HG02759 (cell line): ENCODE results near the gene NCAPG.
"Not testable (repeated sequence)": the region's sequence is repeated elsewhere in the genome, so short reads cannot be mapped to it uniquely, and the experiment has no call there.

Experiments used
- ATAC-seq: cut with Tn5 transposase; IDR thresholded peaks from one replicate; pipeline ENCODE4 v1.9.1; 2021; ENCODE audit warnings: mild to moderate bottlenecking, moderate library complexity; ENCODE audit not compliant: unreplicated experiment

The NCAPG gene

DNA sequence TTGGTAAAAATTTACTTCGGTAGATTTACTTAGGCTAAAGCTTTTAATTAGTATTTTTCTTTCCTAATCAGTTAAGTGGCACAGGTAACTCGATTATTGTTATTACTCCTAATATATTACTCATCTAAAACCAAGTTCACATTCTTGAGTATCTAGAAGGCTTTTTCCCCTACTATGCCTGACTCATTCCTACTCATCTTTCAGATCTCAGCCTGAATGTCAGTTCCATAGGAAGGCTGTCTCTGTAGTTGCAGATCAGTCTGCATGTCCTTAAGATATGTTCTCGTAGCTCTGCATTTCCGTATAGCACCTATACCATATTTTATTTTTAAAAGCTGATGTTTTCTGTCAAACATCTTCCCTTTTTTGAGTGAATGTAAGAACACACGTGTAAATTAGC, 23.5 kb upstream of the NCAPG start:
- ATAC-seq, result no peak

DNA sequence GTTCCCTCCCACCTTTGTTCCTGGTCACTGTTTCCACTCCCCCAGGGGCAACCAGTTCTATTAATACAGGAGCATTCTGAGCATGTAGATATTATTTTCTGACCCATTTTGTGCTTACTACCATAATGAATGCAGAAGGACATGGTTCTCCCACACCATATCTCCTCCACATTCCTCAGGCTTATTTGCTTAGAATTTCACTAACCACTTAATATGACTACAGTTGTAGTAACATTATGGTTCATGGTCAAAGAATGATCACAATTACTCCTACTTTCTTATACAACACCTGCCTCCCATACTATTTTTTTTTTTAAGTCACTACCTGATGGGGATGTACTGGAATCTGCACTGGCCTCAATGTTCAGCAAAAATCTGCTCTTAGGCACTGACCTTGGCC, 21.8 kb upstream of the NCAPG start:
- no peak for ATAC-seq

DNA sequence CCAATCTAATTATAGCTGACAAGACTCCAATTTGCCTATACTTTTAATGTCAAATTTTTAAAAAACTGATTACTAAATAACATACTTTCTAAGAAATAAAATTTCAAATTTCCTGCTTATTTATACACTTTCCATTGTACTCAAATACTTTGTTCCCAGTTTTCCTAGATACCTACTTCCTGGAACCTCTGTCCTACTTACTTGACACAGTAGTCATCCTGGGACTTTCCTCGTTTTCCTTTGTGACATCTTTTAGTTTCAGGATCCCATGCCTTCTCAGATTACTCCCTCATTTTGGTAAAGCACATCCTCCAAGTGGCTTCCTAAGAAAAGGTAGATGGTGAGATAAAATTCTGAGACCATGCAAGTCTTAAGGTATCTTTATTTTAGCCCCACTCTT, 16.0 kb upstream of the NCAPG start:
- ATAC-seq, result no peak

DNA sequence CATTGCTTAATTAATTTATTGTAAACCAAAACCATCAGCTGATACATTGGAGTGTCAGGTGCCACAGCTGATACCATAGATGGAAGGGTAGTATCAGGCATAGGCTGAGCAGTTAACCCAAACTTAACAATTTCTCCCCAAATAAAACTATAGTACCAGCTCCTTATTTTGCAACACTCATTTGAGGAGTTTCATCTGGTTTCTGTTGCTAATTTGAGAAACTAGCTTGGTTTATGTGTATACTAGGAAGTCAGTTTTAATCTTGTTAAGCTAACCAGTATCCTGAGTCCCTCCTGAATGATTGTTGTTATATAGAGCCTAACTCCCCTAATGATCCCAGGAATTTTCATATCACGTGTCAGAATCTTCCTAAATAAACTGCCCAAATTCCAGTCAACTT, 13.0 kb upstream of the NCAPG start:
- no peak for ATAC-seq

DNA sequence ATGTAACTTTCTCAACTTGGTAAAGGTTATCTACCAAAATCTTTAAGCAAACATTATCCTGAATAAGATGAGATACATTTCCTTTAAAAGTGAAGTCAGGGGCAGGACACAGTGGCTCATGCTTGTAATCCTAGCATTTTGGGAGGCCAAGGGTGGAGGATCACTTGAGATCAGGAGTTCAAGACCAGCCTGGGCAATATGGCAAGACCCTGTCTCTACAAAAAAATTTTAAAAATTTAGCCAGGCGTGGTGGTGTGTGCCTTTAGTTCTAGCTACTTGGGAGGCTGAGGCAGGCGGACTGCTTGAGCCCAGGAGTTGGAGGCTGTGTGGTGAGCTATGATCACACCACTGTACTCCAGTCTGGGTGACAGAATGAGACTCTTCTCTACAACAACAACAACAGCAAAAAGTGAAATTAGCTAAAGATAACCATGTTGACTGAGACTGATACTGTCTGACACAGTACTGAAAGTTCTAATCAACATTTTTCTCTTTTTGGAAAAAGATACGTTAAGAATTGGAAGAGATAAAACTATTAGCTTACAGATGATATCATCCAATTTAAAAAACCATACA, 5.1 kb upstream of the NCAPG start:
- ATAC-seq, result no peak

DNA sequence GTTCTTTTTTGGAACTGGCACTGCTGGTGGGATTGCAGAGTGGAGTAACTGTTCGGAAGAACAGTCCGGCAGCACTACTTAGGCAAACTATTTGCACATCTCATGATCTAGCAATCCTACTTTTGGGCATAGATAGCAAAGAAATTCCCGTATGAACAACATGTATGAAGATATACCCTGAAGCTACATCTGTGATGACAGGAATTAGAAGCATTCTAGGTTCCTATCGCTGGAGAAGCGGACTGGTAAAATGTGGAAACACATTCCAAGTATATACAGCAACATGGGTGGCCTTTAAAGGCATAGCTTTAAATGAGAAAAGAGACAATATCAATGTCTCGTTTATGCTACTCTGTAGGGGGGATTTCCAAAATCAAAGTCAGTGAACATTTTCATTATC, 3.3 kb upstream of the NCAPG start:
- no peak for ATAC-seq

DNA sequence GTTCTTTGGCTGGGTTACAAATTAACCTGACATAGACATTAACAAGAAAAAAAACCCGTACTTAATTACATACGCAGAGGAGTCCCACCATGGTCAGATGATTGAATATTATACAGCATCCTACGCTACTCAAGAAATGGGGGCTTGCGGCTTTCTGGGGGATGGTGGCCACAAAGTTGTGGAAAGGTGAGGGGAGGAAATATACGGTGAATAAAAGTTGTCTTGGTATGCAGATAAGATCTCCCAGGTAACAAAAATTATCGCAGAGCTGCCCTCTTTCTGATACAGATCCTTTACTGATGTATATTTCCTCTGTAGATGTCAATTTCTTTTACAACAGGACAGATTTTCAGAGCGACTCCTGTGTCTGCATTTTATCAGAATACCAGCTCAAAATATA, 1.1 kb upstream of the NCAPG start:
- no peak for ATAC-seq

DNA sequence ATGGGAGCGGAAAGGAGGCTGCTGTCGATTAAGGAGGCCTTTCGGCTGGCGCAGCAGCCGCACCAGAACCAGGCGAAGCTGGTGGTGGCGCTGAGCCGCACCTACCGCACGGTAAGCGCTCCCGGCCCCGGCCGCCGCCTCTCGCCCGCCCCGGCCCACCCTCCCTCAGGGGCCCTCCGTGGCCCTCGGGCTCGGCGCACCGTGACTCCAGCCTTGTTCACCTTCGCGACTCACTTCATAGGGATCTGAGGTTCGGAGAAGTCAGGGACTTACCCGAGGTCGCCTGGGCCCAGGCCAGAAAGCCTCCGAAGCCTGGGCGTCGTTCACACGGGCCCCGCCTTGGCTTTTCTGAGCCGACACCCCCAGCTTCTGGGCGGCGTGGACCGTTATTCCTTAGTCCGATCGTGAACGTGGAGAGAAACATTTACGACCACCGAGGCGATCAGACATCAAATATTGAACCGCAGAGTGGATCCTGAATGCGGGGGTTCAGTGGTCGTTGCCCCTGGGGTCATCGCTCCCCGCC, 362 bp downstream of the NCAPG start:
- peak; percentile 32 for ATAC-seq

DNA sequence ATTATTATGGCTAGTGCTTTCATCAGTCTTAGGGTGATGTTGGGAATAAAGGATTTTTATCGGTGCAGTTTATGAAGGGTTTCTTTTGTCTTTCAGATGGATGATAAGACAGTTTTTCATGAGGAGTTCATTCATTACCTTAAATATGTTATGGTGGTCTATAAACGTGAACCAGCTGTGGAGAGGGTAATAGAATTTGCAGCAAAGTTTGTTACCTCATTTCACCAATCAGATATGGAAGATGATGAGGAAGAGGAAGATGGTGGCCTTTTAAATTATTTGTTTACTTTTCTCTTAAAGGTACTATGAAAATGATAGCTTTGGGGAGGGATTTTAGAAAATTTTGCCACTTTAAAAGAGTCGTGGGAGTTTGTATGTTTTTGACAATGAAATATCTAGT, 1.3 kb downstream of the NCAPG start:
- ATAC-seq, result no peak

DNA sequence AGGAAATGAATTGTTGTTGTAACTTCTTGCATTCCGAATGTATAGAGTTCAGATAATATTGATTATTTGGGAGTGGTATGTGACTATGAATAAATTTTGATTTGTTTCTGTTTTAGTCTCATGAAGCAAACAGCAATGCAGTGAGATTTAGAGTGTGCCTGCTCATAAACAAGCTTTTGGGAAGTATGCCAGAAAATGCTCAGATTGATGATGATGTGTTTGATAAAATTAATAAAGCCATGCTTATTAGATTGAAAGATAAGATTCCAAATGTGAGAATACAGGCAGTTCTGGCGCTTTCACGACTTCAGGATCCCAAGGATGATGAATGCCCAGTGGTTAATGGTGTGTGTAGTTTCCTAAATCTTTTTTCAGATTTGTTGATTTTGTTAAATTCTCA, 2.0 kb downstream of the NCAPG start:
- no peak for ATAC-seq

DNA sequence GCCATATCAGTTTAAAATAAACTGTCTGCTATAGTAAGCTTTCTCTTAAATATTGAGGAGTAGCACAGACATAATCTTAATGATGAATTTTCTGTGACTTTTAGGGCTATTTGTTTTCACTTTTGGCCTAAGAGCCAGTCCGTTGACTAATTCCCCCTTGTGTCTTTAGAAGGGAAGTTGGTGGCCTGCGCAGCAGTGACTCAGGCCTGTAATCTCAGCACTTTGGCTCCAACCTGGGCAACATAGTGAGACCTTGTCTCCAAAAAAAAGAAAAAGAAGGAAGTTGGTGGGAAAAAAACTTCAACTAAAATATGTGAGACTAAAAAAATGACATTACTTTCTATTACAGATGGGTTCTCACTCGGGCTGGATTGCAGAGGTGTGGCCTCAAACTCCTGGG, 3.4 kb downstream of the NCAPG start:
- no peak for ATAC-seq

DNA sequence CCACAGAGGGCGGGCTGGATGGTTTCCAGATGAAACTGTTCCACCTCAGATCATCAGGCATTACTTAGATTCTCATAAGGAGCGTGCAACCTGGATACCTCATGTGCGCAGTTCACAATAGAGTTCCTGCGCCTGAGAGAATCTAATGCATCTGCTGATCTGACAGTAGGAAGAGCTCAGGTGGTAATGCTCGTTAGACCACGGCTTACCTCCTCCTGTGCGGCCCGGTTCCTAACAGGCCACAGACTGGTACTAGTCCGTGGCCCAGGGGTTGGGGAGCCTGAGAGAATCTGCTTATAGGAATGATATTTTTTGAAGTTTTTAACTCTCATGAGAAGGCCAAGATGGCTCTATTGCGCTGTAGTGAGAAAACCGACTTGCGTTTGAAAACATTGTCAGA, 5.4 kb downstream of the NCAPG start:
- ATAC-seq, result no peak

DNA sequence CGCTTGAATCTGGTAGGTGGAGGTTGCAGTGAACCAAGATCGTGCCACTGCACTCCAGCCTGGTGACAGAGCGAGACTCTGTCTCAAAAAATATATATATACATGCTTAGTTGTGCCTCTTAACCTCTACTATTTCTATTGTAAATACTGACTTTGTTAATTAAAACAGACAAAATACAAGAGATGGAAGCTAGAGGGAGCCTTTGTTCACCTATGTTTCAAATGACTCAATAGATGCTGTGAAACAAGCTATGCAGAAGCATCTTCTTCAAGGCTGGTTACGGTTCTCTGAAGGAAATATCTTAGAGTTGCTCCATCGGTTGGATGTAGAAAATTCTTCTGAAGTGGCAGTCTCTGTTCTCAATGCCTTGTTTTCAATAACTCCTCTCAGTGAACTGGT, 6.2 kb downstream of the NCAPG start:
- peak; percentile 81 for ATAC-seq

DNA sequence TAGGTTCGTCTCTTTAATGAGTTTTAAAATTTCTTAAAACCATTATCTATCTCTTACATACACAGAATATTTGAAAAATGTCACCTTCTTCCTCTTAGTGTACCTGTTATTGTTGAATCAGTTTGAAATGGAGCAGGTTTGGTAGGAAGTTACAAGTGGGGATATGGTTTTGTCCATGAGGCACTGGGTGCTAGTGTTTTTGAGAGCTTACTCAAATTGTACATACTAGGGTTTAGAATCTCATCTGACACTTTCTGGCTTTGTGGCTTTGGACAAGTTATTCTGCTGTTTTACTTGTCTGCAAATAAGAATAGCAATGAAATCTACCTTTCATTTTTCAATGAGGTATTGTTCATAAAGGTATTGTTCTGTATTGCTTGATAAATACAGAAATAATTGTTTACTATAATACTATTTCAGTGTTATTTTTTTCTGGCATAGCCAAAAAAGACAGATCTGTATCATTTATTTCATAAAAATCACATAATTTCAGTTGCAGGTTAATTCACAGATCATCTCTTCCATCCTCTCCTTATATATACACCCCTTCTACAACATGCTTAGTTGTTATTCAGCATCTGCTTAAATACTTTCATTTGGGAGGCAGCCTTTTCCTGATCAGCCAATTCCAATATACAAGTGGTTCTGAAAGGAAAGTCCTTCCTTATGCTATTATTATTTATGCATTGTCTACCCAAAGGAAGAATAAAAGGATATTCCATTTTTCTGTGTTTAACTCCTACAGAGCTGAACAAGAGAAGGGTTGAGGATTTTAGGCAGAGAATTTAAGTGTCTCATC, 13.3 kb downstream of the NCAPG start:
- ATAC-seq, result no peak

DNA sequence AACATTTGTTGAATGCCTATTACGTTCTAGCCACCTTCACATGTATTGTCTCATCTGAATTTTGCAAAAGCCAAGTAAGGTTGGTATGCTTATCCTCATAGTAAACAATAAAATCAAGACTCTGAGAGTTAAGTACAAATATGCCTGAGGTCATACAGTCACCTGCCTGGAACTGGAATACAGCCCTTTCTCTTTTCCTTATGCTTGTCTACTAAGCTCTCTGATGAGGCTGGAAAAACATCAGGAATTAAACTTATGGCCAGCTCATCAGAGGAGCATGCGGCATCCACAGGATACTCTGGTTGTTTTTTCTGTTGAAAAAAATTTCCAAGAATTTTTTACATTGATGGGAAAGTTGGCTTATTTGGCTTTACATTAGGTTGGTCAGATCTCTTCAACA, 35.5 kb downstream of the NCAPG start:
- no peak for ATAC-seq

DNA sequence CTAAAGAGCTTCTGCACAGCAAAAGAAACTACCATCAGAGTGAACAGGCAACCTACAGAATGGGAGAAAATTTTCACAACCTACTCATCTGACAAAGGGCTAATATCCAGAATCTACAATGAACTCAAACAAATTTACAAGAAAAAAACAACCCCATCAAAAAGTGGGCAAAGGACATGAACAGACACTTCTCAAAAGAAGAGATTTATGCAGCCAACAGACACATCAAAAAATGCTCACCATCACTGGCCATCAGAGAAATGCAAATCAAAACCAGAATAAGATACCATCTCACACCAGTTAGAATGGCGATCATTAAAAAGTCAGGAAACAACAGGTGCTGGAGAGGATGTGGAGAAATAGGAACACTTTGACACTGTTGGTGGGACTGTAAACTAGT, 39.5 kb downstream of the NCAPG start:
- not testable (repeated sequence) for ATAC-seq

DNA sequence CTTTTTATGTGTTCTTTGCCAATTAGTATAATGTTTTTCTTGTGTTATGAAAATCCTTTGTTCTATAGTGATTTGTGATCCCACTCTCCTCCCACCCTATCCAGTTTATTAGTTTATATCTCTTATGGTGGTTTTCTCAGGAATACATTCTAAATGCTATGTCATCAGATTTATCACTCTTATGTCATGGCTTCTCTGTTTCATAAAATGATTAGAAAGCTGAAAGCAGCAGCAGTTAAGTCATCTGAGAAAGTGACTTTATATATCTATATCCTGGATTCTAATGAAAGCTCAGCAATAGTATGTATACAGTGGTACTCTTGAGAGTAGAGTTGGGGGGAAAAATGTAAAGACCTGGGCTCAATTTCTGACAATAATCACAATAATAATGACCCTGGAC, 41.2 kb downstream of the NCAPG start:
- ATAC-seq, result no peak

DNA sequence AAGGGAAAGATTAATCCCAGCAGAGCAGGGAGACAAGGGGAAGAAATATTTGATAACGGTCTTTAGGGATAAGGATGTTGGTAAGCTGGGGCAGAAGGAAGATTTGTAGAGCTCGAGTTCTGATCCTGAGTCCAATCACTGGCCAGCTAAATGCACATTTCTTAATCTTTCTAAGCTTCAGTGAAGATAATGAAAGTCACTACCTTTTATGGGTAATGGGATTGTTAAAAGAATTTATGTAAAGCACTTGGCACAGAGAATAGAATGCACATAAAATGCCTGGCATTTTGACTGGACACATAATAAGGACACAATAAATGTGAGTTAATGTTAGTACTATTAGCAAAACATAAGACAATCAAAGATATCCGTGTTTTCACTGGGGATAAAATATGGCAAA, 43.3 kb downstream of the NCAPG start:
- ATAC-seq, result no peak

DNA sequence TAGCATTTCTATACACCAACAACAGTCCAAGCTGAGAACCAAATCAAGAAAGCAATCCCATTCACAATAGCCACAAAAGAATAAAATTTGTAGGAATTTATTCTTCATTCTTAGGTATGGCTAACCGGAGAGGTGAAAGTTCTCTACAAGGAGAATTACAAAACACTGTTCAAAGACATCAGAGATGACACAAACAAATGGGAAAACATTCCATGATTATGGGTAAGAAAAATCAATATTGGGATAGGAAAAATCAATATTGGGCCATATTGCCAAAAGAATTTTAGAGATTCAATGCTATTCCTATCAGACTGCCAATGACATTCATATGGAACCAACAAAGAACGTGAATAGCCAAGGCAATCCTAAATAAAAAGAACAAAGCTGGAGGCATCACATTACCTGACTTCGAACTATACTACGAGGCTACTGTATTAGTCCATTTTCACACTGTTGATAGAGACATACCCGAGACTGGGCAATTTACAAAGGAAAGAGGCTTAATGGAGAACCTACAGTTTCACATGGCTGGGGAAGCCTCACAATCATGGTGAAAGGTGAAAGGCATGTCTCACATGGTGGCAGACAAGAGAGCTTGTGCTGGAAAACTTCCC, 49.1 kb downstream of the NCAPG start:
- ATAC-seq, result no peak

DNA sequence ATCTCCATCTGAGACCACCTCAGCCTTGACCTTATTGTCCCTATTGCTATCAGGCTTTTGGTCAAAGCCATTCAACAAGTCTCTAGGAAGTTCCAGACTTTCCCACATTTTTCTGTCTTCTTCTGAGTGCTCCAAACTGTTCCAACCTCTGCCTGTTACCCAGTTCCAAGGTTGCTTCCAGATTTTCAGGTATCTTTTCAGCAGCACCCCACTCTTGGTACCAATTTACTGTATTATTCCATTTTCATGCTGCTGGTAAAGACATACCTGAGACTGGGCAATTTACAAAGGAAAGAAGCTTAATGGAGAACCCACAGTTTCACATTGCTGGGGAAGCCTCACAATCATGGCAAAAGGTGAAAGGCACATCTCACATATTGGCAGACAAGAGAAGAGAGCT, 51.1 kb downstream of the NCAPG start:
- not testable (repeated sequence) for ATAC-seq

DNA sequence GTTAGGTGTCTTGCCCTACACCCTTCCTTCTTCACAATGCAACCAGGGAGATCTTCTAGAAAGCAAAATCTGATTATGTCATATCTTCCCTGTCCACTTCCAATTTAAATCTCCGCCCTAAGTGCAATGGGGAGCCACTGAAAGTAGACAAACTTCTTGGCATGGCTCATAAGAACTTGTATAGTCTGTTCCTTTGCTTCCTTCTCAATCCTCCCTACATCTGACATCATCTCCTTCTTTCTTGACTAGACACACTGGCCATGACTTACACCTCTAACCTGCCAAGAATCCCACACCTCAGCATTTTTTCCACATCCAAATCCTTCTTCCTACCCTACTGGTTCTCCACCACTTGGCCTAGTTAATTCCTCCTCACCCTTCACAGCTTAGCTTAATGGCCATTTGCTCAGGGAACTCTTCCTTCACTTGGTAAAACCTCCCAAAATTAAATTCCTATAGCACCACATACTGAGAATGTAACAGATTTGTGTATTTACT, 55.1 kb downstream of the NCAPG start:
- ATAC-seq, result no peak

DNA sequence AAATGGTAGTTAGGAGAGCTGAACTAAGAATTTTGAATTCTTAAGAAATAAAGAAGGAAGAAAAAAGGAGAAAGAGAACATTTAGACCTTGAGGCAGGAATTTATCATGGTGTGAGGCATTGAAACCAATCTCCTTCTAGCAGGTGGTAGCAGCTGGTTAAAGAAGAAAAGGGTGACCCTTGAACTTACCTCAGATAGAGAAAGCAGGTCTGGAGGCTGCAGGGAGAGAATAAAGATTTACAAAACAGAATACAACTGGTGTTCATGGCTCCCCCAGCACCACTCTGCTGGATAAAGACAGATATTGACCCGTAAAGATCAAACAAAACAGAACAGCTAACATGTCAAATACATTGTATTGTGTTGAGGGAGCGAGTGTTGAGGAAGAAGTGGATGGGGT, 56.0 kb downstream of the NCAPG start:
- ATAC-seq, result no peak
